ENCODE data around the gene SNPH. TPM values are rescaled to one million over a fixed set of nuclear protein-coding genes. Genes with fewer than 3 reads are reported as not detected.
A peak's percentile ranks its signal among the peaks of the same experiment; 100 is the strongest.

SNPH gene
- total and polyA plus RNA-seq, 2 of the 4 experiments (the other 2 are of a cell fraction): 3.1 to 4.5 TPM

DNA sequence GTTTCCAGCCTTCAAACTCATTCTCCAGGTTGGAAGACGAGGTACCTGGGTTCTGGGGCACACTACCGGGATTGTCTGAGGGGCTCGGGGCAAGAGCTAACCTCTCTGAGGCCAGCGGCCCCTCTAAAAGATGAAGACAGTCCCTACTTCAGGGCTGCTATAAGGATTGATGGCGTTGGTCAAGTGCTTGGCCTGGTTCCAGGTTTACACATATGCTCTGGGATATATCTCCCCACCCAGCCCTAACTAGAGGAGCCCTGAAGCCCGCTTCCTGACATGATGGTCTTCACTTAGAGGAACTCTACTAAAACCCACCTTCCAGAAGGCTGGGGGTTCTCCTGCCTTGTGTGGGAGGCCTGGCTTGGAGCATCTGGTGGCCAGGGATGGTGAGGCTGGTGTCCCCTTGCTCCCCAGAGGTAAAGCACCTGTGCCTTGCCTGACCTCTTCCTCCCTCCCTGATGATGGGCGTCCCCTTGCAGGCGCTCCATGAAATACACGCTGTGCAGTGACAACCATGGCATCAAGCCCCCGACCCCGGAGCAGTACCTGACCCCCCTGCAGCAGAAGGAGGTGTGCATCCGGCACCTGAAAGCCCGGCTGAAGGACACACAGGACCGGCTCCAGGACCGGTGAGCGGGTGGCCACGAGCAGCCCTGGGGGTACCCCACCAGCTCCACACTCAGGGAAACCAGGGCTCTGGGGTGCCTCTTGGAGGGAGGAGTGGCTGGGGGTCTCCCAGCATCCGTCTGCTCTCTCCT, 34.2 kb downstream of the SNPH start (continued):
- no peak for TF ChIP-seq RCOR1 (IDR thresholded peaks at IDR 0.05; ENCODE audit: insufficient replicate concordance, low read length)

DNA sequence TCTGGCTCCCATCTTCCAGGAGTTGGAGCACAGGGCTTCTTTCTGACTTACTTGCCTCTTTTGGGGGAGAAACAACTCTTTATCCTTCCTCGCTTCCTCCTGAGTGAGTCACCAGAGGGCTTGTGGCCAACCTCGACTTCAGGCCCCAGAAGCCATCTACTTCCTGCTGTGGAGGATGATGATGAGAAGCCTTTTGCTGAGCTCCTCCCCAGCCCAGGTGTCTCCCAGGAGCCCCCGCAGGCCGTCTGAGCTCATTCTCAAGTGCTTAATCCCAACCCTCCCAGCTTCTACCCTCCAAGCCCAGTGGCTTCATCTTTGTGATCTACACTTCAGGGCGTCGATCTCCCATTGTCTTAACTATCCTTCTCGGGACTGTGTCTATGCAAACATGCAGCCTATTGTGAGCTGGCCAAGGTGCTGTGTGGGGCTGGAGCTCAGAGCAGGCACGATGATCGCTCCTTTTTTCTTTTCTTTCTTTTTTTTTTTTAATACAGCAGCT, 35.0 kb downstream of the SNPH start:
- Histone ChIP-seq H3K14ac (replicated peaks; ENCODE audit: low read depth, low read length) (peak overlapping the region; percentile 55; the same call in 1 of the 2 replicates), H4K91ac (ENCODE audit: insufficient read depth, low read depth, low read length) (peak overlapping the region; percentile 54; the same call in 1 of the 2 replicates), H3K4me3 (ENCODE audit: insufficient read depth, low read depth, low read length) (no peak overlapping the region), H3K4me1 (ENCODE audit: control insufficient read depth, insufficient read depth, low read length) (peaks cover 8% of the 10 kb centered on the region), H3K23ac (ENCODE audit: low read depth, low read length) (no peak overlapping the region), H3K27ac (ENCODE audit: insufficient read depth, low read length) (peak overlapping the region; percentile 31; the same call in 1 of the 2 replicates), H3K9me1 (ENCODE audit: insufficient read depth, low read length) (peaks cover 23% of the 10 kb centered on the region), H2BK120ac (ENCODE audit: low read depth, low read length) (peak overlapping the region; percentile 75; the same call in 1 of the 2 replicates), H3K4me2 (ENCODE audit: low read depth, low read length) (no peak overlapping the region), H3K9me3 (ENCODE audit: control insufficient read depth, insufficient read depth, low read length) (no peaks in the 10 kb centered on the region), H4K8ac (ENCODE audit: low read depth in 2 of 2, low read length in 2 of 2) (peak overlapping the region; percentile 64 to 88; a peak in 3 of 4 replicates), H3K9ac (ENCODE audit: low read depth, low read length) (no peak overlapping the region), H2AK5ac (ENCODE audit: low read depth, low read length) (peak overlapping the region; percentile 89), H2BK20ac (ENCODE audit: low read depth, low read length) (0 out of 2 replicates have a peak overlapping the region, but pooled peaks have one; percentile 60), H4K20me1 (ENCODE audit: insufficient read depth, low read length) (no peaks in the 10 kb centered on the region), H2BK15ac (ENCODE audit: low read depth, low read length) (peak overlapping the region; percentile 45; the same call in 1 of the 3 replicates), H3K56ac (ENCODE audit: extremely low read depth, insufficient read depth, low read length) (no peak overlapping the region), H3K79me1 (ENCODE audit: low read depth in 1 of 2, low read length in 2 of 2) (peaks cover 0 to 5% of the 10 kb centered on the region in 2 experiments; a peak in 1 of 4 replicates), H2AFZ (replicated peaks; ENCODE audit: low read length, poor library complexity) (peak overlapping the region; percentile 92), H4K5ac (ENCODE audit: low read depth, low read length) (peak overlapping the region; percentile 69), H3K4ac (ENCODE audit: low read depth, low read length) (peak overlapping the region; percentile 74), H2AK9ac (replicated peaks; ENCODE audit: low read depth, low read length, poor library complexity) (peak overlapping the region; percentile 83), H2BK5ac (ENCODE audit: low read depth, low read length, poor library complexity, severe bottlenecking) (no peak overlapping the region), H3K18ac (ENCODE audit: low read depth, low read length) (no peak overlapping the region), H3K27me3 (ENCODE audit: control insufficient read depth, insufficient read depth, low read length) (no peaks in the 10 kb centered on the region), H3K36me3 (ENCODE audit: control insufficient read depth, insufficient read depth, low read length) (peaks cover 15% of the 10 kb centered on the region)
- dilution Hi-C loops (cut with HindIII; ENCODE audit: low sequenced_read_pairs, unreplicated experiment): no loop called here
- 30% methylated on average over 2 of the region's 9 CpGs; no CpG with 5 or more reads in 1 of the 2 experiments for WGBS, 2 experiments (ENCODE audit: extremely low coverage in 2 of 2, insufficient read length in 1 of 2)
- DNase-seq: peak; percentile 75
- peak; percentile 78 for ATAC-seq (ENCODE audit: low read depth)
- no peak for TF ChIP-seq NFE2L2 (IDR thresholded peaks at IDR 0.05; ENCODE audit: low read depth, low read length)
- no peak for TF ChIP-seq SMC3 (IDR thresholded peaks at IDR 0.05; ENCODE audit: low read depth, low read length)
- TF ChIP-seq MAZ (IDR thresholded peaks at IDR 0.05; ENCODE audit: borderline replicate concordance, low read depth, low read length): no peak
- TF ChIP-seq, protein P1, sequence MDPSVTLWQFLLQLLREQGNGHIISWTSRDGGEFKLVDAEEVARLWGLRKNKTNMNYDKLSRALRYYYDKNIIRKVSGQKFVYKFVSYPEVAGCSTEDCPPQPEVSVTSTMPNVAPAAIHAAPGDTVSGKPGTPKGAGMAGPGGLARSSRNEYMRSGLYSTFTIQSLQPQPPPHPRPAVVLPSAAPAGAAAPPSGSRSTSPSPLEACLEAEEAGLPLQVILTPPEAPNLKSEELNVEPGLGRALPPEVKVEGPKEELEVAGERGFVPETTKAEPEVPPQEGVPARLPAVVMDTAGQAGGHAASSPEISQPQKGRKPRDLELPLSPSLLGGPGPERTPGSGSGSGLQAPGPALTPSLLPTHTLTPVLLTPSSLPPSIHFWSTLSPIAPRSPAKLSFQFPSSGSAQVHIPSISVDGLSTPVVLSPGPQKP (IDR thresholded peaks at IDR 0.05; ENCODE audit: borderline replicate concordance, low read depth, low read length): no peak
- TF ChIP-seq, protein P2, sequence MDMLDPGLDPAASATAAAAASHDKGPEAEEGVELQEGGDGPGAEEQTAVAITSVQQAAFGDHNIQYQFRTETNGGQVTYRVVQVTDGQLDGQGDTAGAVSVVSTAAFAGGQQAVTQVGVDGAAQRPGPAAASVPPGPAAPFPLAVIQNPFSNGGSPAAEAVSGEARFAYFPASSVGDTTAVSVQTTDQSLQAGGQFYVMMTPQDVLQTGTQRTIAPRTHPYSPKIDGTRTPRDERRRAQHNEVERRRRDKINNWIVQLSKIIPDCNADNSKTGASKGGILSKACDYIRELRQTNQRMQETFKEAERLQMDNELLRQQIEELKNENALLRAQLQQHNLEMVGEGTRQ (IDR thresholded peaks at IDR 0.05; ENCODE audit: low read depth, low read length): no peak
- TF ChIP-seq MAFK (IDR thresholded peaks at IDR 0.05; ENCODE audit: low read depth, low read length): no peak
- no peak for TF ChIP-seq RFX5 (IDR thresholded peaks at IDR 0.05; ENCODE audit: low read depth, low read length)
- TF ChIP-seq, protein P3, sequence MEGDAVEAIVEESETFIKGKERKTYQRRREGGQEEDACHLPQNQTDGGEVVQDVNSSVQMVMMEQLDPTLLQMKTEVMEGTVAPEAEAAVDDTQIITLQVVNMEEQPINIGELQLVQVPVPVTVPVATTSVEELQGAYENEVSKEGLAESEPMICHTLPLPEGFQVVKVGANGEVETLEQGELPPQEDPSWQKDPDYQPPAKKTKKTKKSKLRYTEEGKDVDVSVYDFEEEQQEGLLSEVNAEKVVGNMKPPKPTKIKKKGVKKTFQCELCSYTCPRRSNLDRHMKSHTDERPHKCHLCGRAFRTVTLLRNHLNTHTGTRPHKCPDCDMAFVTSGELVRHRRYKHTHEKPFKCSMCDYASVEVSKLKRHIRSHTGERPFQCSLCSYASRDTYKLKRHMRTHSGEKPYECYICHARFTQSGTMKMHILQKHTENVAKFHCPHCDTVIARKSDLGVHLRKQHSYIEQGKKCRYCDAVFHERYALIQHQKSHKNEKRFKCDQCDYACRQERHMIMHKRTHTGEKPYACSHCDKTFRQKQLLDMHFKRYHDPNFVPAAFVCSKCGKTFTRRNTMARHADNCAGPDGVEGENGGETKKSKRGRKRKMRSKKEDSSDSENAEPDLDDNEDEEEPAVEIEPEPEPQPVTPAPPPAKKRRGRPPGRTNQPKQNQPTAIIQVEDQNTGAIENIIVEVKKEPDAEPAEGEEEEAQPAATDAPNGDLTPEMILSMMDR (conservative IDR thresholded peaks at IDR 0.05; ENCODE audit: low read depth, low read length): no peak
- in situ Hi-C loops (cut with MboI; ENCODE audit: low sequenced_read_pairs): no loop called here
- ChIA-PET POLR2A (ENCODE audit: unreplicated experiment) (no interaction called here), CTCF (interaction anchor here (0.6 kb wide), 1 partner anchor 17 kb away, joined by 4 read pairs; no protein-coding TSS in a partner anchor)
- BruUV-seq (replicated peaks): no TSS peak
- intact Hi-C loops (cut with micrococcal nuclease): no loop called here

Measured in IMR-90 (cell line).